ENCODE results near the gene CDH26.

Gene CDH26

DNA sequence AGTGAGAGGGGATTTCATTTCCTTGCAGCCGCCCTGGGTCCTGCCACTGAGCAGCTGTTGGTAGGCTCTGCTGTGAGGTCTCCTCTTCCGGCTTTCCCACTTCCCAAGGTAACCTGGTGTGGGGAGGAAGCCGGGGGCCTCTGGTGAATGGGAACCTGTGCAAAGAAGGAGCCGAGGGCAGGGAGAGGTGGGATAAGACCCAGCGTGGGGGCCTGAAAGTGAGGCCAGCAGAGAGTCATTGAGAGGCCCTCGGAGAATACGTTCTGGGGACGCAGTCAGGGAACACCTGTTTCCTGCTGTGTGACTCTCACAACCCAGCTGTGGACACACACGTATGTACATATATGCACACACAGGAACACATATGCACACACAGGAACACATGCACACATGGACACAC, 100.7 kb downstream of the CDH26 start:
- no peak overlapping the region for H3K4me3 ChIP-seq (ENCODE audit: low read depth, low read length)
- DNase-seq (ENCODE audit: low read depth), result no peak
- TF ChIP-seq, protein P1, sequence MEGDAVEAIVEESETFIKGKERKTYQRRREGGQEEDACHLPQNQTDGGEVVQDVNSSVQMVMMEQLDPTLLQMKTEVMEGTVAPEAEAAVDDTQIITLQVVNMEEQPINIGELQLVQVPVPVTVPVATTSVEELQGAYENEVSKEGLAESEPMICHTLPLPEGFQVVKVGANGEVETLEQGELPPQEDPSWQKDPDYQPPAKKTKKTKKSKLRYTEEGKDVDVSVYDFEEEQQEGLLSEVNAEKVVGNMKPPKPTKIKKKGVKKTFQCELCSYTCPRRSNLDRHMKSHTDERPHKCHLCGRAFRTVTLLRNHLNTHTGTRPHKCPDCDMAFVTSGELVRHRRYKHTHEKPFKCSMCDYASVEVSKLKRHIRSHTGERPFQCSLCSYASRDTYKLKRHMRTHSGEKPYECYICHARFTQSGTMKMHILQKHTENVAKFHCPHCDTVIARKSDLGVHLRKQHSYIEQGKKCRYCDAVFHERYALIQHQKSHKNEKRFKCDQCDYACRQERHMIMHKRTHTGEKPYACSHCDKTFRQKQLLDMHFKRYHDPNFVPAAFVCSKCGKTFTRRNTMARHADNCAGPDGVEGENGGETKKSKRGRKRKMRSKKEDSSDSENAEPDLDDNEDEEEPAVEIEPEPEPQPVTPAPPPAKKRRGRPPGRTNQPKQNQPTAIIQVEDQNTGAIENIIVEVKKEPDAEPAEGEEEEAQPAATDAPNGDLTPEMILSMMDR (IDR thresholded peaks at IDR 0.05; ENCODE audit: control insufficient read depth, extremely low read depth, insufficient read depth), result no peak

DNA sequence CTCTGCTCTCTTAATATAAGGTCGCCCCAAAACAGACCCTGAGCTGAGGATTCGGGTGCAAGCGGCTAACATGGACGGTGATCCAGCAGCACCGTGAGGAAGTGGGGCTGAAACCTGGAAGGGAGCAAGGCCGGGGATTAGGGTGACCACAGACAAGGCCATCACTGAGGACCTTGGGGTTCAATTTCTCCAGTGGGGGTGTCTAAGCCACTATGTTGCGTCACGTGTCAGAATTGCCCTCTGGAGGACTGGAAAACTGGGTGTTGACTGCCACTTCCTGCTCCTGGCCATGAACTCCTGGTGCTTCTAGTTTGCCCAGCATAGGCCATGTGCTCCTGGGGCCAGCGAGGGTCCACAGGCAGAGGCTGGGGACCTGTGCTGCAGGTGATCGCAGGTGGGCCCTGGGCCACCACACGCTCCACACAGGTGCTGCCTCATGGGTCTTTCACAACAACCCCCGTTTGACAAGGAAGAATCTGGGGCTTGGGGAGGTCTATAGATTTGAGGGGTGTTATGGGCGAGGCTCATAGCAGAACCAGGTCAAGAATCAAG, 101.9 kb downstream of the CDH26 start:
- TF ChIP-seq, protein P1 (IDR thresholded peaks at IDR 0.05; ENCODE audit: control insufficient read depth, extremely low read depth, insufficient read depth), result no peak
- no peak overlapping the region for H3K4me3 ChIP-seq (ENCODE audit: low read depth, low read length)
- no peak for DNase-seq (ENCODE audit: low read depth)

- TF ChIP-seq, protein P1 (IDR thresholded peaks at IDR 0.05; ENCODE audit: control insufficient read depth, extremely low read depth, insufficient read depth), result no peak
- no peak for DNase-seq (ENCODE audit: low read depth)
- no peak overlapping the region for H3K4me3 ChIP-seq (ENCODE audit: low read depth, low read length)
Observed at GRCh38 chr20:60060593-60060992, 102.4 kb downstream of the CDH26 start.

DNA sequence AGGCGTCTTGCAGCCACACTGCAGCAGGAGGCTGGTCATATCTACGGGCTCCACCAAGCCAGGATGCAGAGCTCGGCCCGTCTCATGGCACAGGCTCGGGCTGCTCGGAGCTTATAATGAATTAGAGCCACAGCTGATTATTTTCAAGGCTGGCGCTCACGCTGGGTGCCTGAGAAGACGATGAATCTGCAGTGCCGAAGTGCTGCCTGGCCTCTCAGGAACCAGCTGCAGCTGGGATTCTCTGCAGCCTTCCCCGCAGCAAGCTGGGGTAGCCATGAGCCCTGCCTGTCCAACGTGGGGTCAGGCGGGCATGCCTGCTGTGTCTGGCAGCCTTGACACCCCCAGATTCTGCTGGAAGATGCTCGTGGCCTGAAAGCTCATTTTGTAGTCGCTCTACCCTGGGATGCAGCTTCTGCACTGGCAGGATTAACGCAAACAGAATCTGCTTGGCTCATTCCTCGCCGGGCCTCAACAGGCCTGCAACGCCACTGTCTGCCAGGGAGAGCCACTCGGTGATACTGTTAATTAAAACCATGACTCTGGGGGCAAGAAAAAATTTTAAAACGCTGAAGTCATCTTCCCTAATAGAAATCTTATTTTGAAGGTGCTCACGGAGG, 104.3 kb downstream of the CDH26 start:
- TF ChIP-seq, protein P1 (IDR thresholded peaks at IDR 0.05; ENCODE audit: control insufficient read depth, extremely low read depth, insufficient read depth), result no peak
- no peak for DNase-seq (ENCODE audit: low read depth)
- H3K4me3 ChIP-seq (ENCODE audit: low read depth, low read length), result no peak overlapping the region

DNA sequence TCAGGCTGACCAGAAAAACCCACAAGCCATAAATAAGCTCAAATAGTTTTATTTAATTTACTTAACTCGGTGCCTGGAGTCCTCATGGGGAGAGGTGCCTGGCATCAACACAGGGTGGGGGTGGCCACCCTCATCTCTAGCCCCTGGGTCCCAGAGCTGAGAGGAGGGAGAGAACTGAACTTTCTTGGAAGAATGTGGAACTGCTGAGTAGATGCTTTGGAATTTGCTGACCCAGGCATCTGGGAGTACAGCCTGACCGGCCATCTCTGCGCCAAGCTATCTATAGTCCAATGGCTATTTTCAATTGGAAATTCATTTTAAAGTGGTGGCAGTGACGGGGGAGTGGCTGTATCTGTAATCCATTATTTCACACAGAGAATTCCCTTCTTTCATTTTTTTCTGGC, 104.8 kb downstream of the CDH26 start:
- H3K4me3 ChIP-seq (ENCODE audit: low read depth, low read length), result no peak overlapping the region
- no peak for DNase-seq (ENCODE audit: low read depth)
- TF ChIP-seq, protein P1 (IDR thresholded peaks at IDR 0.05; ENCODE audit: control insufficient read depth, extremely low read depth, insufficient read depth), result no peak

DNA sequence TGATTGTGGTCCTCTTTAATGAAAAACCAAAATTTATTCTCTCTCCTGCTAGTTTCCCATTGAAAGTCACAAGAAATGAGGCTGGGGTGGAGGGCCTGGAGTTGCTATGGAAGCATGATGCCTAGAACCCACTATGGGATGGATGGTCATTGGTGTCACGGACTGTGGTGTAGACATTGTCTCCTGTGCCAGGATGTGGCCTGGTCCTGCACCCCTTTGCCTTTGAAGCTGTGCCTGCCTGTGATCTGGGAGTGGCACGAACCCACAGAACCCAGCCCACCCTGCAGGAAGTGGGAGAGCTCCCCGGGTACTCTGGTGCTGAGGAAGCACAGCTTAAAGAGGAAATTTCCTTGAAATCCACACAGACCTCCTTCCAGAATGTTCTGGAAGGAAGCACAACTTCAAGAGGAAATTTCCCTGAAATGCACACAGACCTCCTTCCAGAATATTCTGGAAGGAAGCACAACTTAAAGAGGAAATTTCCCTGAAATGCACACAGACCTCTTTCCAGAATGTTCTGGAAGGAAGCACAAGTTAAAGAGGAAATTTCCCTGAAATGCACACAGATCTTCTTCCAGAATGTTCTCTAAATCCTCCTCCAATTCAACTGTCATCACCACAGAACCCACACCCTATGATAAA, 105.6 kb downstream of the CDH26 start:
- TF ChIP-seq, protein P1 (IDR thresholded peaks at IDR 0.05; ENCODE audit: control insufficient read depth, extremely low read depth, insufficient read depth), result no peak
- no peak overlapping the region for H3K4me3 ChIP-seq (ENCODE audit: low read depth, low read length)
- no peak for DNase-seq (ENCODE audit: low read depth)

Data from LNCaP clone FGC (cell line).